ENCODE measurements around the gene HERPUD2. TPM values are rescaled to one million over a fixed set of nuclear protein-coding genes. Genes with fewer than 3 reads are reported as not detected.

The HERPUD2 gene, protein sequence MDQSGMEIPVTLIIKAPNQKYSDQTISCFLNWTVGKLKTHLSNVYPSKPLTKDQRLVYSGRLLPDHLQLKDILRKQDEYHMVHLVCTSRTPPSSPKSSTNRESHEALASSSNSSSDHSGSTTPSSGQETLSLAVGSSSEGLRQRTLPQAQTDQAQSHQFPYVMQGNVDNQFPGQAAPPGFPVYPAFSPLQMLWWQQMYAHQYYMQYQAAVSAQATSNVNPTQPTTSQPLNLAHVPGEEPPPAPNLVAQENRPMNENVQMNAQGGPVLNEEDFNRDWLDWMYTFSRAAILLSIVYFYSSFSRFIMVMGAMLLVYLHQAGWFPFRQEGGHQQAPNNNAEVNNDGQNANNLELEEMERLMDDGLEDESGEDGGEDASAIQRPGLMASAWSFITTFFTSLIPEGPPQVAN
- total RNA-seq (11.9 TPM), polyA plus RNA-seq (20.7 TPM)
- long read RNA-seq, donor 1, partial matches to known transcripts = 0 of 1 reads
- long read RNA-seq, donor 1, other reads (novel, unspliced or antisense) = 0 of 1 reads
- long read RNA-seq, donor 2 = 0 reads
- long read RNA-seq, donor 3, partial matches to known transcripts = 0 of 1 reads
- long read RNA-seq, donor 3, other reads (novel, unspliced or antisense) = 0 of 1 reads
- long read RNA-seq, donor 4, partial matches to known transcripts = 0 of 3 reads
- long read RNA-seq, donor 4, other reads (novel, unspliced or antisense) = 0 of 3 reads
- long read RNA-seq, donor 5, transcript HERPUD2-202 (8 exons, 3,057 nt) = major isoform, 5 of 6 reads
- long read RNA-seq, donor 5, partial matches to known transcripts = 0 of 6 reads
- long read RNA-seq, donor 5, other reads (novel, unspliced or antisense) = 0 of 6 reads
- long read RNA-seq, donor 6, partial matches to known transcripts = 0 of 3 reads
- long read RNA-seq, donor 6, other reads (novel, unspliced or antisense) = 0 of 3 reads
- long read RNA-seq, donor 7, partial matches to known transcripts = 8 of 12 reads
- long read RNA-seq, donor 7, other reads (novel, unspliced or antisense) = 0 of 12 reads
- long read RNA-seq, donor 8, partial matches to known transcripts = 0 of 2 reads
- long read RNA-seq, donor 8, other reads (novel, unspliced or antisense) = 0 of 2 reads
- long read RNA-seq, donor 9, transcript HERPUD2-202 (8 exons, 3,057 nt) = major isoform, 5 of 6 reads
- long read RNA-seq, donor 9, partial matches to known transcripts = 0 of 6 reads
- long read RNA-seq, donor 9, other reads (novel, unspliced or antisense) = 0 of 6 reads
- long read RNA-seq, donor 10, partial matches to known transcripts = 18 of 22 reads
- long read RNA-seq, donor 10, other reads (novel, unspliced or antisense) = 0 of 22 reads

DNA sequence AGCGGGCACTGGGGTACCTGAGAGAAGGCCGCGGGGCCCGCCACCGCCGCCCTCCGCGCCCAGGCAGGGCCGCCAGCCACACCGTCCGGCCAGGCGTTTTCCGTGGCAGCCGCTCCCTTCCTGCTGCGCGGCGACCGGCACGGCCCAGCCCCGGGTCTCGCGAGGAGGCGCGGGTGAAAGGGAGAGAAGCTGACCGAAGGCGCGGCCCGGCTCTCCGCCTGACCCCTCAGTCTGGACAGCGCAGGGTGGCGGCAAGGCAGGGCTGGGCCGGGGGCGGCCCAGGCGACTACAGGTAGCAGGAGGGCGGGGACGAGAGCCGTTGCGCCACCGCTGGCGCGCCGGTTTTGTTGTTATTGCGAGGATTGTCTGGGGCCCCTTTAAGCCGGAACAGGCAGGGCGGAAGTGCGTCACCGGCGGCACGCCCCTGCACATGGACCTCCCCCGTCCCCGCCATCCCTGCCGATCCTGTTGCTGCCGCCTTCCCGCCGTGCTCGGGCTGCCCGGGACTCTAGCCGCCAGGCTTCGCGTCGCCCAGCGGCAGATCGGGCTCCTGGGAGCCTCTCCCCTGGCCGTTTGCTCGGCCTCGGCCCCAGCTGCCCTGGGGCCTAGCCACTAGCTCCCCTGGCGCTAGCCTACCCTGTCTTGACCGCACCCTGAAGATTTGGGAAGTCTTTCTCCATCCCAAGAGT, at the start of gene HERPUD2:
Gene HERPUD2 (minus strand): TSS at position 352 of the 689 bp plus-strand sequence. CDS start 805 bp downstream, outside the sequence.
- peak within 1 kb of the TSS; percentile 82 to 96 for H3K27ac ChIP-seq (ENCODE audit: low read depth in 1 of 2, low read length in 1 of 2)
- H3K4me1 ChIP-seq (ENCODE audit: control insufficient read depth in 2 of 2, insufficient read depth in 2 of 2, low read length in 2 of 2) = peaks cover 11 to 37% of the 10 kb centered on the region in 2 donors
- no peaks in the 10 kb centered on the region for H3K27me3 ChIP-seq (ENCODE audit: control insufficient read depth in 2 of 2, insufficient read depth in 1 of 2, low read length in 1 of 2)
- peak; percentile 78 to 95 (median 90) for DNase-seq (ENCODE audit: low read depth in 6 of 9, low spot score in 9 of 9)
- peaks cover 0 to 2% of the 10 kb centered on the region in 2 donors for H3K36me3 ChIP-seq (ENCODE audit: control insufficient read depth in 2 of 2, insufficient read depth in 2 of 2, low read length in 1 of 2)
- H3K9me3 ChIP-seq (ENCODE audit: control insufficient read depth in 2 of 2, insufficient read depth in 1 of 2, low read length in 1 of 2) = peaks cover 0 to 3% of the 10 kb centered on the region in 2 donors
- under 1% methylated on average over 68 of the region's 68 CpGs for WGBS
- H3K4me3 ChIP-seq (ENCODE audit: low read length in 2 of 2) = peak within 1 kb of the TSS; percentile 93 to 99

DNA sequence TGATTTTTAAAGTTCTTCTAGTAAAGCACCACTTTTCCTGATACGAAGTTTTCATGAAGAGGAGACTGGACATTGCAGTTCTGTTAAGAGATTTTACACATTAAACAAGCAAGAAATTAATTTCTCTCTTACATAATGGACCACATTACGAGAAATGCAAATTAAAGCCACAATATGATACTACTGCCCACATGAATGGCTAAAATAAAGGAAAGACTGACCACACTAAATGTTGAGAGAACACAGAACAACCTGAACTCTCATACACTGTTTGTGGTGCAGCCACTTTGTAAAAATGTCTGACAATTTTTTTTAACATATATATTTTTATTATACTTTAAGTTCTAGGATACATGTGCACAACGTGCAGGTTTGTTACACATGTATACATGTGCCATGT, 44.0 kb upstream of the HERPUD2 start:
- Histone ChIP-seq H3K9me3 (ENCODE audit: control insufficient read depth in 2 of 2, insufficient read depth in 1 of 2, low read length in 1 of 2) (no peaks in the 10 kb centered on the region), H3K4me3 (ENCODE audit: low read length in 2 of 2) (no peak overlapping the region), H3K36me3 (ENCODE audit: control insufficient read depth in 2 of 2, insufficient read depth in 2 of 2, low read length in 1 of 2) (no peaks in the 10 kb centered on the region), H3K27me3 (ENCODE audit: control insufficient read depth in 2 of 2, insufficient read depth in 1 of 2, low read length in 1 of 2) (no peaks in the 10 kb centered on the region), H3K4me1 (ENCODE audit: control insufficient read depth in 2 of 2, insufficient read depth in 2 of 2, low read length in 2 of 2) (no peaks in the 10 kb centered on the region), H3K27ac (ENCODE audit: low read depth in 1 of 2, low read length in 1 of 2) (no peak overlapping the region)
- WGBS = 97% methylated on average over 3 of the region's 3 CpGs
- no peak for DNase-seq (ENCODE audit: low read depth in 6 of 9, low spot score in 9 of 9)

DNA sequence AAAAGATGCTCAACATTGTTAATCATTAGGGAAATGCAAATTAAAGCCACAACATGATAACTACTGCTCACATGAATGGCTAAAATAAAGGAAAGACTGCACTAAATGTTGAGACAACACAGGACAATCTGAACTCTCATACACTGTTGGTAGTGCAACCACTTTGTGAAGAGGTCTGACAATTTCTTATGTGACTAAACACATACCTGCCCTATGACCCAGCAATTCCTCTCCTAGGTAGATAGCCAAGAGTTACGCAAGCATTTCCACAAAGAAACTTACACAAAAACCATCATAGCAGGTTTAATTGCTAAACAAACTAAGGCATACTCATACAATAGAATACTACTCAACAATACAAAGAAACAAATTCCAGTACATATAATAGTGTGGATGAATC, 41.8 kb upstream of the HERPUD2 start:
- H3K4me3 ChIP-seq (ENCODE audit: low read length in 2 of 2) = no peak overlapping the region
- H3K27ac ChIP-seq (ENCODE audit: low read depth in 1 of 2, low read length in 1 of 2) = no peak overlapping the region
- no peaks in the 10 kb centered on the region for H3K9me3 ChIP-seq (ENCODE audit: control insufficient read depth in 2 of 2, insufficient read depth in 1 of 2, low read length in 1 of 2)
- H3K27me3 ChIP-seq (ENCODE audit: control insufficient read depth in 2 of 2, insufficient read depth in 1 of 2, low read length in 1 of 2) = no peaks in the 10 kb centered on the region
- WGBS = 97% methylated on average over 1 of the region's 1 CpG
- H3K36me3 ChIP-seq (ENCODE audit: control insufficient read depth in 2 of 2, insufficient read depth in 2 of 2, low read length in 1 of 2) = no peaks in the 10 kb centered on the region
- no peaks in the 10 kb centered on the region for H3K4me1 ChIP-seq (ENCODE audit: control insufficient read depth in 2 of 2, insufficient read depth in 2 of 2, low read length in 2 of 2)
- DNase-seq (ENCODE audit: low read depth in 6 of 9, low spot score in 9 of 9) = no peak

DNA sequence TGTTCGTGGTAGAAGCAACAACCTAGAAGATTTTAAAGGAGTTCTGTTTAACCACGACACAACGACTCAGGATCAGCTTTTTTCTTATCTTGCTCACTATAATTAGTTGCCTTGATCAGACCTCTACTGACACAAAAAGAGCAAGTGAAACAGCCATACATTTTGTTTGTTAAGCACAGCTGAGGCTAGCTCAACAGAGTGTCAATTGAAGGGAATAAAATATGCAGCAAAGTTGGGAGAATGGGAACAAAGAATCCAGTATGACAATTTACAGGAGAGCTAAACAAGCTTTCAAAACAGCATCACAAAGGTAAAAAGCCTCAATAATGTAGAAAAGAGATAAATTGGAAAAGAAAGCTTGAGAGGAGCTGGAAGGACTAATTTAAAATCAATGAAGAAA, 40.5 kb upstream of the HERPUD2 start:
- DNase-seq (ENCODE audit: low read depth in 6 of 9, low spot score in 9 of 9) = no peak
- Histone ChIP-seq H3K4me1 (ENCODE audit: control insufficient read depth in 2 of 2, insufficient read depth in 2 of 2, low read length in 2 of 2) (peaks cover 0 to 3% of the 10 kb centered on the region in 2 donors), H3K9me3 (ENCODE audit: control insufficient read depth in 2 of 2, insufficient read depth in 1 of 2, low read length in 1 of 2) (no peaks in the 10 kb centered on the region), H3K27me3 (ENCODE audit: control insufficient read depth in 2 of 2, insufficient read depth in 1 of 2, low read length in 1 of 2) (no peaks in the 10 kb centered on the region), H3K4me3 (ENCODE audit: low read length in 2 of 2) (no peak overlapping the region), H3K27ac (ENCODE audit: low read depth in 1 of 2, low read length in 1 of 2) (no peak overlapping the region), H3K36me3 (ENCODE audit: control insufficient read depth in 2 of 2, insufficient read depth in 2 of 2, low read length in 1 of 2) (no peaks in the 10 kb centered on the region)
- WGBS = 42% methylated on average over 3 of the region's 3 CpGs

DNA sequence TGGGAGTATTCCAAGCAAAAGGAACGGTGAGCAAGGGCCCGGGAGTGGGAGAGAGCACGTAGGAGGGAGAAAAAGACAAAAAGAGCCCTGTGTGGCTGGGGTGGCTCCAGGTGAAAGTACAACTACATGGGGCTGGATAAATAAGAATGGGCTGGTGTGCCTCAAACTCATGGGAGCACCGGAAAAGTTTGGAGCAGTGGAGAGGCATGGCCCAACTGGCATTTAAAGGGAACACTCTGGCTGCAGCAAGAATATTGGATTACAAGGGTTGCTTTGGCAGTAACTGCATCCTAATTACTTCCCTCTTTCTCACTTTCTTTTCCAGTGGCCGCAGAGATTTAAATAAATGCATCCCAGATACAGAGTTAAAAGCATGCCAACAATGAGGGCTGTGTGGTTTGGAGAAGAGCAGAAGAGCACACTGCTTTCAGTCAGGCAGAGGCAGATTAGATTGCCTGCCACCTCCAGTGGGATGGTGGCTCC, 39.1 kb upstream of the HERPUD2 start:
- H3K4me3 ChIP-seq (ENCODE audit: low read length in 2 of 2) = no peak overlapping the region
- WGBS = 95% methylated on average over 5 of the region's 5 CpGs
- no peak overlapping the region for H3K27ac ChIP-seq (ENCODE audit: low read depth in 1 of 2, low read length in 1 of 2)
- H3K9me3 ChIP-seq (ENCODE audit: control insufficient read depth in 2 of 2, insufficient read depth in 1 of 2, low read length in 1 of 2) = no peaks in the 10 kb centered on the region
- H3K36me3 ChIP-seq (ENCODE audit: control insufficient read depth in 2 of 2, insufficient read depth in 2 of 2, low read length in 1 of 2) = no peaks in the 10 kb centered on the region
- DNase-seq (ENCODE audit: low read depth in 6 of 9, low spot score in 9 of 9) = no peak
- H3K27me3 ChIP-seq (ENCODE audit: control insufficient read depth in 2 of 2, insufficient read depth in 1 of 2, low read length in 1 of 2) = no peaks in the 10 kb centered on the region
- H3K4me1 ChIP-seq (ENCODE audit: control insufficient read depth in 2 of 2, insufficient read depth in 2 of 2, low read length in 2 of 2) = peaks cover 2 to 16% of the 10 kb centered on the region in 2 donors

DNA sequence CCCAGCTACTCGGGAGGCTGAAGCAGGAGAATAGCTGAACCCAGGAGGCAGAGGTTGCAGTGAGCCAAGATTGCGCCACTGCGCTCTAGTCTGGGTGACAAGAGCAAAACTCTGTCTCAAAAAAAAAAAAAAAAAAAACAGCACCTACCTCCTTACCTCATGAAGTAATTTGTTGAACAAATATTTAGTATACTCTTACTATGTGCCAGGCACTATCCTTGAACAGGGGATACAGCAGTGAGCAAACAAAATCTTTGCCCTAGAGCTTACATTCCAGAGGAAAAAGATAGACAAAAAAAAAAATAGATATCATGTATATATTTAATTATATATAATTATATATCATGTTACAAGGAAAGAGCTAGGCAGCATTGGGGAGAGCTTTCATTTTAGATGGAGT, 36.4 kb upstream of the HERPUD2 start:
- no peaks in the 10 kb centered on the region for H3K27me3 ChIP-seq (ENCODE audit: control insufficient read depth in 2 of 2, insufficient read depth in 1 of 2, low read length in 1 of 2)
- no peak for DNase-seq (ENCODE audit: low read depth in 6 of 9, low spot score in 9 of 9)
- H3K4me1 ChIP-seq (ENCODE audit: control insufficient read depth in 2 of 2, insufficient read depth in 2 of 2, low read length in 2 of 2) = peaks cover 5 to 35% of the 10 kb centered on the region in 2 donors
- H3K27ac ChIP-seq (ENCODE audit: low read depth in 1 of 2, low read length in 1 of 2) = no peak overlapping the region
- no peaks in the 10 kb centered on the region for H3K36me3 ChIP-seq (ENCODE audit: control insufficient read depth in 2 of 2, insufficient read depth in 2 of 2, low read length in 1 of 2)
- no peaks in the 10 kb centered on the region for H3K9me3 ChIP-seq (ENCODE audit: control insufficient read depth in 2 of 2, insufficient read depth in 1 of 2, low read length in 1 of 2)
- H3K4me3 ChIP-seq (ENCODE audit: low read length in 2 of 2) = no peak overlapping the region
- 98% methylated on average over 3 of the region's 3 CpGs for WGBS

DNA sequence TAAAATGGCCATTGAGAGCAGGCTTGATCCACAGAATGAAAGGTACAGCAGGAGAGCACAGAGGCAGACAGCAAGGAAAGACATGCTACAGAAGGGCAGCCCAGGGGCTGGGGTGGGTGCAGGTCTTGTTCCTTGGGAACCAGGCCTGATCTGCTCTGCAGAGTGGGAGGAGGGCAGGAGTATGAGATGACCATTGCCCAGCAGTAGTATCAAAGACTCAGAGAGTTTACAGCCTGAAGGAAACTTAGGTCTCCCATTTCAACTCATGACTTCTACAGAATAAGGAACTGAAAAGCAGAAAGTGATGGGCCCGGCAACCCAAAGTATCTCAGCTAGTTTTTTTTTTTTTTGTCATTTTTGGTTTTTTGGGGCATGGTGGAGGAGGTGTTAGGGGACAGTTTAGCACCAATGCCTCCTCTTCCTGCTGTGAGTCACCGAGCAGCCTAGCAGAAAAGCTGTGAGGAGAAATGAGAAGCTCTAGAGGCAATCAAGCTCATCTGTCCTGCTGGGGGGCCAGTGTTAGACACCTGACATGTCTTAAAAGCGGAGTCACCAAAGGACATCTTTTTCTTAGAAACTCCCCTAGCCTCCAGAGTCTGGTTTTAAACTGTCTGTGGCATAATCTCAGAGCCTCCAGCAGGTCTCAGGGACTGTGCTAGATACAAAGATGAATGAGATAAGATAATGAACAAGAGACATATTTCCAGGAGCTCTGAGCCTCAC, 34.3 kb upstream of the HERPUD2 start:
- WGBS = 72% methylated on average over 3 of the region's 3 CpGs
- Histone ChIP-seq H3K4me1 (ENCODE audit: control insufficient read depth in 2 of 2, insufficient read depth in 2 of 2, low read length in 2 of 2) (peaks cover 16 to 56% of the 10 kb centered on the region in 2 donors), H3K9me3 (ENCODE audit: control insufficient read depth in 2 of 2, insufficient read depth in 1 of 2, low read length in 1 of 2) (peaks cover 0 to 4% of the 10 kb centered on the region in 2 donors), H3K27me3 (ENCODE audit: control insufficient read depth in 2 of 2, insufficient read depth in 1 of 2, low read length in 1 of 2) (no peaks in the 10 kb centered on the region), H3K27ac (ENCODE audit: low read depth in 1 of 2, low read length in 1 of 2) (peak overlapping the region; percentile 8 to 41), H3K36me3 (ENCODE audit: control insufficient read depth in 2 of 2, insufficient read depth in 2 of 2, low read length in 1 of 2) (no peaks in the 10 kb centered on the region), H3K4me3 (ENCODE audit: low read length in 2 of 2) (no peak overlapping the region)
- peak in 1 of 9 donors; percentile 44 for DNase-seq (ENCODE audit: low read depth in 6 of 9, low spot score in 9 of 9)

All from thymus (tissue), 14 donors.